H1 (cell line): Measurements from ENCODE around the gene MMP8. TPM values are rescaled to one million over a fixed set of nuclear protein-coding genes. Genes with fewer than 3 reads are reported as not detected.

ENCODE experiments used
- EZH2 ChIP-seq: fragments of 200-600 bp; sonication (generic); IDR thresholded peaks from 2 replicates; pipeline ENCODE4 v1.7.1; 2012; ENCODE audit warnings: low read depth, mild to moderate bottlenecking, moderate library complexity, low read length, inconsistent platforms; ENCODE audit not compliant: severe bottlenecking
- HDAC6 ChIP-seq: IDR thresholded peaks from one replicate; pipeline ENCODE4 v1.7.1; 2012; ENCODE audit warnings: low read depth, mild to moderate bottlenecking, inconsistent platforms, low read length, moderate library complexity
- KDM5A ChIP-seq: fragments of 200-600 bp; IDR thresholded peaks from 2 replicates; pipeline ENCODE4 v1.7.1; 2012; ENCODE audit warnings: mild to moderate bottlenecking, low read length, inconsistent platforms, mixed read lengths
- NRF1 ChIP-seq: IDR thresholded peaks from 2 replicates; pipeline ENCODE4 v1.6.1; 2011; ENCODE audit warnings: mild to moderate bottlenecking, low read depth, low read length, improper control_type of control experiment
- SIRT6 ChIP-seq: IDR thresholded peaks from one replicate; pipeline ENCODE4 v1.7.1; 2012; ENCODE audit warnings: low read length, inconsistent platforms
- SIX5 ChIP-seq: IDR thresholded peaks from 2 replicates; pipeline ENCODE4 v1.6.1; 2011; ENCODE audit warnings: mild to moderate bottlenecking, low read depth, low read length
- SP1 ChIP-seq: IDR thresholded peaks from 2 replicates; pipeline ENCODE4 v1.6.1; 2011; ENCODE audit warnings: low read depth, low read length
- TAF7 ChIP-seq: optimal IDR thresholded peaks from 2 replicates; pipeline ENCODE3; 2011; ENCODE audit warnings: low read depth, mild to moderate bottlenecking, inconsistent platforms, low read length, moderate library complexity, borderline replicate concordance
- polyA plus RNA-seq, 7 experiments: library from polyadenylated mRNA; depleted of rRNA in 3 of 7; stranded (reverse) in 5 of 7; unstranded in 2 of 7; fragments of >200 nt in 5 of 7; fragments of 200-250 nt in 2 of 7; gene quantifications; 1 replicate in 5 of 7; 2 replicates in 1 of 7; 4 replicates in 1 of 7; pipeline versions ENCODE4 v1.2.1 to v1.2.3, GENCODE V29; 2011 to 2013; ENCODE audit warnings: missing spikeins in 2 of 7, mixed read lengths in 2 of 7
- total RNA-seq: library from RNA; stranded (reverse); fragmentation: NEBNext Ultra II Directional; extraction: Animal tissue kit (Norgen Biotek cat#: 25700); gene quantifications from 2 replicates; pipeline ENCODE4 v1.2.1, GENCODE V29; 2021

MMP8 gene
- total and polyA plus RNA-seq, 2 of the 8 experiments (the other 6 are each of a cell fraction or from before 2014, with no cell fraction given): not detected

DNA sequence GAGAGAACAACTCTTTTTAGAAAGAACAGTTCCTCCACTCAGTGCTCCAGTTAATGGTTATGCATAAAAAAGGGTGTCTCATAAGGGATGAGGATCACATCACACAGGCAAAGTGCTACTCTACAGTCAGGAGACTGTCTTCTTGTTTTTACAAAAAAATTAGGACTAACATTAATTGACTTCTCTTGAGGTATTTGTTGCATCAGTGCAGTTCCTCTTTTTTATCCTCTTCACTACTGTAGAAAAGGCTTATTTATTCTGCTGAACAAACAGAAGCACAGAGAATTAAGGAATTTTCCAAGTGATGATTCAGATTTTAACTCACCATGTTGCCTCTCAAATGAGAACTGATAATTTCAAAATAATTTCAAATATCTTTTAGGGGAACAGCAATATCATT lies 1.9 kb downstream of the MMP8 start (continued):
- no peak for TF ChIP-seq HDAC6
- TF ChIP-seq SIRT6: no peak
- TF ChIP-seq KDM5A: no peak
- no peak for TF ChIP-seq SP1
- no peak for TF ChIP-seq SIX5
- no peak for TF ChIP-seq NRF1
- no peak for TF ChIP-seq TAF7
- TF ChIP-seq EZH2: no peak
